NT2/D1 (cell line): ENCODE results near the gene CYFIP2.

Experiments
- DNase-seq: peaks from one replicate; pipeline ENCODE4 v3.0.0-alpha.2; 2011; ENCODE audit warnings: low read depth, low spot score
- H3K27me3 ChIP-seq: 2 replicates; pipeline ENCODE4 v1.6.0; 2011; ENCODE audit warnings: mild to moderate bottlenecking; ENCODE audit not compliant: insufficient read length, insufficient read depth
- H3K36me3 ChIP-seq: 2 replicates; pipeline ENCODE4 v1.6.1; 2011; ENCODE audit warnings: mild to moderate bottlenecking, low read length, mixed read lengths; ENCODE audit not compliant: insufficient read depth, insufficient read length
- H3K4me1 ChIP-seq: 2 replicates; pipeline ENCODE4 v1.5.1; 2011; ENCODE audit not compliant: insufficient read depth, insufficient read length
- H3K4me3 ChIP-seq: 2 replicates; pipeline ENCODE4 v1.5.1; 2011; ENCODE audit warnings: low read depth; ENCODE audit not compliant: insufficient read length
- H3K9ac ChIP-seq: 2 replicates; pipeline ENCODE4 v1.6.0; 2011; ENCODE audit warnings: low read depth; ENCODE audit not compliant: insufficient read length
- H3K9me3 ChIP-seq: 2 replicates; pipeline ENCODE4 v1.5.1; 2011; ENCODE audit warnings: mild to moderate bottlenecking, low read length; ENCODE audit not compliant: insufficient read depth
- SUZ12 ChIP-seq: IDR thresholded peaks from 2 replicates; pipeline ENCODE4 v1.6.1; 2011; ENCODE audit not compliant: insufficient read length, insufficient read depth; ENCODE audit errors: extremely low read depth
- YY1 ChIP-seq: IDR thresholded peaks from 2 replicates; pipeline ENCODE4 v1.6.1; 2011; ENCODE audit not compliant: insufficient read length, insufficient read depth
- ZNF274 ChIP-seq: IDR thresholded peaks from 2 replicates; pipeline ENCODE4 v1.6.1; 2011; ENCODE audit warnings: mild to moderate bottlenecking, low read depth, low read length

The CYFIP2 gene

DNA sequence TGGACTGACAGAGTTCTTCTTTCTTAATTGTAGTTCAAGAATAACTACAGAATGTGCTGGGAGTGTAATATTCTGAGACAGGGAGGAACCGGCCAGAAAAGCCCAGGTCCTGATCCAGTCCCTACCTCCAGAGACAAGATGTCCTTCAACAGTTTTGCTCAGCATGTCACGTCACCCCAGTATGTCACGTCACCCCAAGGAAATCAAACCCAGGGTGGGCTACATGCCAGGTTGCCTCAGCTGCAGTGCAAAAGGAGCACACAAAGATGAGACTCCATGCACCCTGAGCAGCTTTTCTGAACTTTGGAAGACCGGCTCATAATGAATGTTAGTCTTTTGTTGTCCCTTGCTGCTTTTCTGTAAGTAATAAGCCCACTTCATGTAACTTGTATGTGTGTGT, 168.2 kb downstream of the CYFIP2 start:
- Histone ChIP-seq H3K27me3 (no peaks in the 10 kb centered on the region), H3K9me3 (no peaks in the 10 kb centered on the region), H3K4me1 (no peaks in the 10 kb centered on the region), H3K9ac (no peak overlapping the region), H3K4me3 (no peak overlapping the region), H3K36me3 (no peaks in the 10 kb centered on the region)
- no peak for DNase-seq
- no peak for TF ChIP-seq SUZ12
- TF ChIP-seq YY1, result no peak
- TF ChIP-seq ZNF274, result no peak

DNA sequence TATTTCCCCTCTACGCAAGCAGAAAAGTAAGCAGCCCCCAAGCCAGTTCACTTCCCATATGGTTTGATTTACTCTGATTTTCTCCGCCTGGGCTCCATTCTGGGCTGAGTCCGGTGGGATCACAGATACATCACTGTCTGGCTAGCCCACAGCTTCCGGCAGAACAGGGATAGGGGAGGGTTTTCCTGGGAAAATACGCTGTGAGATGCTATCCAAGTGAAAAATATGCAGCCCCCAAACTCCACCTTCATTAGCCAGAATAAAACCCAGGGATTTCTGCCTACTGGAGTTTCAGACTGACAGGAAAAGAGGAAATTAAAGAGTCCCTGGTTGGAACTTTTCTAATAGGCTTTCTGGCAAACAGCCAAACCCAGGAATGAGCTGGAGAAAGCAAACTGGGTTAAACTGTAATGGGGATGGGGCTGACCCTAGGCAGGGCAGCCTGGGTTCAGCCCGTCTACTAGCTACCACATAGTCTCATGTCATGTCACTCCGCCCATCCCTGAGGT, 177.2 kb downstream of the CYFIP2 start:
- no peaks in the 10 kb centered on the region for H3K27me3 ChIP-seq
- TF ChIP-seq SUZ12 (no peak), ZNF274 (no peak), YY1 (no peak)

DNA sequence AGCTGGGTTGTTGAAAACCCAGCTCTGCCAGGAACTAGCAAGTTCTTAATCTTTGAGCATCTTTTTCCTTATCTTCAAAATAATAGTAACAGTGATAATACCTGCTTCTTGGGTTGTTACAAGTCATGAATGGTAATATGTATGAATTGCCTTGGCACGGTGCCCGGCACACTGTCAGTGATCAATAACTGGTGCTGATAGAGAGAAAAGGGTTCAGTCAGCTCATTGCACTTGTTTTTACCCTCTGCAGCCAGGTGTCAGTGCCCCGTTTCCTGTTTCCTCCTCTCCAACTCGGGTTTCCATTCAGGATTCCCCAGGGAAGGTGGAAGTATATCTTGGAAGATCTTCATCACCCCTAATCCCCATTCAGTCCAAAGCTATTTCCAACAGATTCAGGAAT, 178.3 kb downstream of the CYFIP2 start:
- H3K9ac ChIP-seq, result no peak overlapping the region
- no peak for DNase-seq
- H3K36me3 ChIP-seq, result no peaks in the 10 kb centered on the region
- TF ChIP-seq ZNF274 (no peak), SUZ12 (no peak), YY1 (no peak)
- H3K4me3 ChIP-seq, result no peak overlapping the region
- H3K27me3 ChIP-seq, result no peaks in the 10 kb centered on the region
- no peaks in the 10 kb centered on the region for H3K4me1 ChIP-seq
- no peaks in the 10 kb centered on the region for H3K9me3 ChIP-seq

More for the DNA sequence above, 177.2 kb downstream of the CYFIP2 start:
- DNase-seq, result no peak
- Histone ChIP-seq H3K9me3 (no peaks in the 10 kb centered on the region), H3K36me3 (no peaks in the 10 kb centered on the region), H3K4me1 (no peaks in the 10 kb centered on the region), H3K9ac (no peak overlapping the region), H3K4me3 (no peak overlapping the region)
